ENCODE results near the gene LIN7A. TPM values are rescaled to one million over a fixed set of nuclear protein-coding genes. Genes with fewer than 3 reads are reported as not detected.

Gene LIN7A
- total and polyA plus RNA-seq, 2 of the 4 experiments (the other 2 are of a cell fraction), result 10.8 to 24.7 TPM

GRCh38 chr12:80968326-80968725 is 30.6 kb upstream of the LIN7A start:
- no peaks in the 10 kb centered on the region for H4K20me1 ChIP-seq (ENCODE audit: insufficient read depth, low read length)
- no peak overlapping the region for H3K4me2 ChIP-seq (ENCODE audit: low read depth, low read length)
- no peak overlapping the region for H2AFZ ChIP-seq (replicated peaks; ENCODE audit: low read length, poor library complexity)
- ChIA-PET POLR2A (ENCODE audit: unreplicated experiment) (no interaction called here), CTCF (no interaction called here)
- H3K4me3 ChIP-seq (ENCODE audit: insufficient read depth, low read depth, low read length), result no peak overlapping the region
- H3K4me1 ChIP-seq (ENCODE audit: control insufficient read depth, insufficient read depth, low read length), result no peaks in the 10 kb centered on the region
- dilution Hi-C loops (cut with HindIII; ENCODE audit: low sequenced_read_pairs, unreplicated experiment) (no loop called here), in situ Hi-C loops (cut with MboI; ENCODE audit: low sequenced_read_pairs) (no loop called here), intact Hi-C loops (cut with micrococcal nuclease) (no loop called here)
- H3K27ac ChIP-seq (ENCODE audit: insufficient read depth, low read length), result no peak overlapping the region
- no peak overlapping the region for H3K4ac ChIP-seq (ENCODE audit: low read depth, low read length)
- no peak overlapping the region for H4K91ac ChIP-seq (ENCODE audit: insufficient read depth, low read depth, low read length)
- H2AK5ac ChIP-seq (ENCODE audit: low read depth, low read length), result no peak overlapping the region
- no peak for TF ChIP-seq SMC3 (IDR thresholded peaks at IDR 0.05; ENCODE audit: low read depth, low read length)
- no peak for TF ChIP-seq POLR2A (IDR thresholded peaks at IDR 0.05; ENCODE audit: low read depth, low read length)
- TF ChIP-seq ELK1 (IDR thresholded peaks at IDR 0.05; ENCODE audit: borderline replicate concordance, low read depth, low read length), result no peak
- no peak for TF ChIP-seq CTCF (conservative IDR thresholded peaks at IDR 0.05; ENCODE audit: low read depth, low read length)
- no peak overlapping the region for H2BK20ac ChIP-seq (ENCODE audit: low read depth, low read length)
- H2BK120ac ChIP-seq (ENCODE audit: low read depth, low read length), result no peak overlapping the region
- no peak overlapping the region for H4K8ac ChIP-seq (ENCODE audit: low read depth in 2 of 2, low read length in 2 of 2)
- no peaks in the 10 kb centered on the region for H3K9me3 ChIP-seq (ENCODE audit: control insufficient read depth, insufficient read depth, low read length)
- no peak overlapping the region for H3K14ac ChIP-seq (replicated peaks; ENCODE audit: low read depth, low read length)
- no peak for ATAC-seq (ENCODE audit: low read depth)
- no peaks in the 10 kb centered on the region for H3K79me1 ChIP-seq (ENCODE audit: low read depth in 1 of 2, low read length in 2 of 2)
- H2BK15ac ChIP-seq (ENCODE audit: low read depth, low read length), result no peak overlapping the region
- no peak overlapping the region for H2BK5ac ChIP-seq (ENCODE audit: low read depth, low read length, poor library complexity, severe bottlenecking)
- H2AK9ac ChIP-seq (replicated peaks; ENCODE audit: low read depth, low read length, poor library complexity), result no peak overlapping the region
- no peak overlapping the region for H3K18ac ChIP-seq (ENCODE audit: low read depth, low read length)
- no peaks in the 10 kb centered on the region for H3K36me3 ChIP-seq (ENCODE audit: control insufficient read depth, insufficient read depth, low read length)
- no peak for DNase-seq
- BruUV-seq (replicated peaks), result no TSS peak
- no peak overlapping the region for H4K5ac ChIP-seq (ENCODE audit: low read depth, low read length)
- no peak overlapping the region for H3K56ac ChIP-seq (ENCODE audit: extremely low read depth, insufficient read depth, low read length)
- H3K9me1 ChIP-seq (ENCODE audit: insufficient read depth, low read length), result no peaks in the 10 kb centered on the region
- H3K27me3 ChIP-seq (ENCODE audit: control insufficient read depth, insufficient read depth, low read length), result no peaks in the 10 kb centered on the region; the same call in 1 of the 2 replicates
- no peak overlapping the region for H3K9ac ChIP-seq (ENCODE audit: low read depth, low read length)
- H3K23ac ChIP-seq (ENCODE audit: low read depth, low read length), result no peak overlapping the region

Measured in IMR-90 (cell line).